Measurements from ENCODE around the gene HPSE.

HPSE gene

DNA sequence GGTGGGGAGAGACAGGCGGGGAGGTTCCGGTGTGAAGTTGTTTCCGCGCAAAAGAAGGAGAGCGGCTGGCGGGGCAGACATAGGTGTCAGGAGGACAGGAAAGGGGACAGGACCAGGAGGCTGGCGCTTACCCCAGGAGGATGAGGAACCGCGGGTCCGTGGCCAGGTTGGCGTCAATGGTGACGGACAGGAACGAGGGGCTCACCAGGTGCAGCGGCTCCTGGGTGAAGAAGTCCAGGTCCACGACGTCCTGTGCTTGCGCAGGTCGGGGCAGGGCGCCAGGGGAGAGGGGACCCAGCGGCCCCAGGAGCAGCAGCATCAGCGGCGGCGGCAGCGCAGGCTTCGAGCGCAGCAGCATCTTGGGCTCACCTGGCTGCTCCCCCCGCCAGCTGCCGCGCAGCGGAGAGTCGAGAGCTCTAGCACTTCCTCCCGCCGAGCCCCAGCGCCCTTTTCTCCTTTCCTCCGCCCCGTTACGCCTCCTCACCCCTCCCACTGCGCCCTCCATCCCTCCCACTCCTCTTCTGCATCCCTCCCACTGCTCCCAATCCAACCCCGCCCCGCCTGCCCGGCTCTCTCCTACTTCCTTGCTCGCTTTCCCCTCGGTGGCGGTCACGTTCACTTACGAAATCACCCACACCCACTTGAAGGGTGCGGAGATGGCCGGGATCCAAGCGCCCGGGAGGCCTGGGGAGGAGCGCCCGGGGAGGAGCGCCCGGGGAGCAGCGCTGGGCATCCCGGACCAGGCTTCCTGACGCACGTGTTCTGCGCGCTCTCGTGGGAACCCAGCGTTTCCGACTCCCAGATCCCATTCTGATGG, at the start of gene HPSE:
HPSE (minus strand) TSS at position 424 of the 817 bp plus-strand sequence; CDS start at position 358, 66 bp downstream.
- H3K27me3 ChIP-seq (ENCODE audit: control insufficient read depth, insufficient read depth, low read length), result peaks cover 8% of the 10 kb centered on the region

DNA sequence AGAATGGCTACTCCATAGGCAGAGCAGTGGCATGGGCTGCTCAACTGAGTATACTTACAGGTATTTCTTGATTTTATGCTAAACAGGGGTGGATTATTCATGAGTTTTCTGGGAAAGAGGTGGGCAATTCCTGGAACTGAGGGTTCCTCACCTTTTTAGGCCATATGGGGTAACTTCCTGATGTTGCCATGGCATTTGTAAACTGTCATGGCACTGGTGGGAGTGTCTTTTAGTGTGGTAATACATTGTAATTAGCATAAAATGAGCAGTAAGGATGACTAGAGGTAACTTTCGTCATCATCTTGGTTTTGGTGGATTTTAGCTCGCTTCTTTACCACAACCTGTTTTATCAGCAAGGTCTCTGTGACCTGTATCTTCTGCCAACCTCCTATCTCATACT, 48.2 kb upstream of the HPSE start:
- Histone ChIP-seq H3K36me3 (ENCODE audit: control insufficient read depth, insufficient read depth, low read length) (no peaks in the 10 kb centered on the region), H3K27me3 (ENCODE audit: control insufficient read depth, insufficient read depth, low read length) (no peaks in the 10 kb centered on the region), H3K4me1 (ENCODE audit: control insufficient read depth, insufficient read depth, low read length) (no peaks in the 10 kb centered on the region), H3K9me3 (ENCODE audit: control insufficient read depth, insufficient read depth, low read length) (no peaks in the 10 kb centered on the region), H3K27ac (ENCODE audit: low read length) (no peak overlapping the region), H3K4me3 (ENCODE audit: low read length) (no peak overlapping the region)
- no peak for DNase-seq (ENCODE audit: low read depth, low spot score)
- WGBS (ENCODE audit: insufficient coverage, insufficient read length), result no CpG with 5 or more reads among the region's 2 CpGs

More for the DNA sequence above, at the start of gene HPSE:
- Histone ChIP-seq H3K9me3 (ENCODE audit: control insufficient read depth, insufficient read depth, low read length) (no peaks in the 10 kb centered on the region), H3K36me3 (ENCODE audit: control insufficient read depth, insufficient read depth, low read length) (no peaks in the 10 kb centered on the region), H3K27ac (ENCODE audit: low read length) (no peak within 1 kb of the TSS), H3K4me3 (ENCODE audit: low read length) (peak within 1 kb of the TSS; percentile 81; the same call in 1 of the 2 replicates), H3K4me1 (ENCODE audit: control insufficient read depth, insufficient read depth, low read length) (peaks cover 2% of the 10 kb centered on the region; the same call in 1 of the 2 replicates)
- DNase-seq (ENCODE audit: low read depth, low spot score), result no peak
- no CpG with 5 or more reads among the region's 63 CpGs for WGBS (ENCODE audit: insufficient coverage, insufficient read length)

DNA sequence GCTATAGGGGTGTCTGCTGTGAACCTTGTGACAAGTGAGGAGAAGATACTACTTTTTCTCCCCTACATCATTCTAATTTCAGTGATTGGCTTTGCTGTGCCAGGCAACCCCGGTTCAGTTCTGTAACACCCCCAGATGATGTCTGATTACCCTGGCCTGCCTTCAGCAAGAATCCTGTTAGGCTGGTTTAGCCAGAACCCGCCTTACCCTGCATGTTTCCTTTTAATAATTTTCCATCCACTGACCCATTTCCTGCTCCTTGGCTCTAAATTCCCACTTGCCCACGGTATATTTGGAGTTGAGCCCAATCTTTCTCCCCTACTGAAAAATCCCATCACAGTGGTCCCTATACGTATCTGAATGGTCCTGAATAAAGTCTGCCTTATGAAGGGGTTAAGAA, 46.5 kb upstream of the HPSE start:
- no peak overlapping the region for H3K4me3 ChIP-seq (ENCODE audit: low read length)
- H3K9me3 ChIP-seq (ENCODE audit: control insufficient read depth, insufficient read depth, low read length), result no peaks in the 10 kb centered on the region
- H3K4me1 ChIP-seq (ENCODE audit: control insufficient read depth, insufficient read depth, low read length), result no peaks in the 10 kb centered on the region
- no peaks in the 10 kb centered on the region for H3K36me3 ChIP-seq (ENCODE audit: control insufficient read depth, insufficient read depth, low read length)
- H3K27ac ChIP-seq (ENCODE audit: low read length), result no peak overlapping the region
- H3K27me3 ChIP-seq (ENCODE audit: control insufficient read depth, insufficient read depth, low read length), result no peaks in the 10 kb centered on the region
- WGBS (ENCODE audit: insufficient coverage, insufficient read length), result no CpG with 5 or more reads among the region's 4 CpGs
- no peak for DNase-seq (ENCODE audit: low read depth, low spot score)

DNA sequence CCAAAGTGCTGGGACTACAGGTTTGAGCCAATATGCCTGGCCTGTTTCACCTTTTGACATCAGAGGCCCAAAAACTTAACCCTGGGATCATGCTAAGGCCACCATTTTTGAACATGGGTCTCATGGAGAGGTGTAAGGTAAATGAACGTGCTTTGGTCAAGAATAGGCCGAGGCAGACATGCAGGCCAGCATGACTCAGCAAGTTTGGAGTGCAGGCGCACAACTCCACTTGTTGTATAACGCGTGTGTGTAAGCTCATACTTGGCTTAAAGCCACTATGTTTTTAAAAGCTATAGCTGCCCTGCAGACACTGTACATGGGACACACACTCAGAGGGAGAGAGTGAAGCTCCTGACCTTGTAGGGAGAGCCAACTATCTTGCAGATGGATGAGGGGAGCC, 43.8 kb upstream of the HPSE start:
- DNase-seq (ENCODE audit: low read depth, low spot score), result no peak
- H3K27me3 ChIP-seq (ENCODE audit: control insufficient read depth, insufficient read depth, low read length), result no peaks in the 10 kb centered on the region
- H3K4me1 ChIP-seq (ENCODE audit: control insufficient read depth, insufficient read depth, low read length), result no peaks in the 10 kb centered on the region
- no CpG with 5 or more reads among the region's 5 CpGs for whole genome bisulfite sequencing (ENCODE audit: insufficient coverage, insufficient read length)
- no peaks in the 10 kb centered on the region for H3K36me3 ChIP-seq (ENCODE audit: control insufficient read depth, insufficient read depth, low read length)
- no peak overlapping the region for H3K4me3 ChIP-seq (ENCODE audit: low read length)
- H3K27ac ChIP-seq (ENCODE audit: low read length), result no peak overlapping the region
- H3K9me3 ChIP-seq (ENCODE audit: control insufficient read depth, insufficient read depth, low read length), result no peaks in the 10 kb centered on the region

DNA sequence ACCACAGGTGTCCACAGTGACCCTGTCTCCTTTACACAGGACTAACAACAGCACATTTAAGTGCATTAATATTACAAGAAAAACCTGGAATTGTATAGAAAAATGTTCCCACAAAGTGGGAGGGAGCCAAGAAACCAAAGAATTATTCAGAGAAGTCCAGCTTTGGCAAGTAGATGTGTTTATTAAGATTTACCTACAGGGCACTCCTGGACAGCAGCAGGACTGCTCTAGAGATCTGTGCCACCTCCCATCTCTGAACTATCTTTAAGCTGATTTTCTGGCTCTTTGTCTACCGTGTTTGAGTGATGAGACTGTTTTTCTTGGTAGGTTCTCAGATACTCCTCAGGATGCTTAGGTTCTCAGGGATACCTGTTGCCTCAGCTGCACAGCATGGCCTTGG, 38.3 kb upstream of the HPSE start:
- DNase-seq (ENCODE audit: low read depth, low spot score), result no peak
- Histone ChIP-seq H3K27me3 (ENCODE audit: control insufficient read depth, insufficient read depth, low read length) (no peaks in the 10 kb centered on the region), H3K36me3 (ENCODE audit: control insufficient read depth, insufficient read depth, low read length) (no peaks in the 10 kb centered on the region), H3K4me1 (ENCODE audit: control insufficient read depth, insufficient read depth, low read length) (no peaks in the 10 kb centered on the region), H3K27ac (ENCODE audit: low read length) (no peak overlapping the region), H3K9me3 (ENCODE audit: control insufficient read depth, insufficient read depth, low read length) (no peaks in the 10 kb centered on the region), H3K4me3 (ENCODE audit: low read length) (no peak overlapping the region)
- no CpG with 5 or more reads among the region's 1 CpG for WGBS (ENCODE audit: insufficient coverage, insufficient read length)

DNA sequence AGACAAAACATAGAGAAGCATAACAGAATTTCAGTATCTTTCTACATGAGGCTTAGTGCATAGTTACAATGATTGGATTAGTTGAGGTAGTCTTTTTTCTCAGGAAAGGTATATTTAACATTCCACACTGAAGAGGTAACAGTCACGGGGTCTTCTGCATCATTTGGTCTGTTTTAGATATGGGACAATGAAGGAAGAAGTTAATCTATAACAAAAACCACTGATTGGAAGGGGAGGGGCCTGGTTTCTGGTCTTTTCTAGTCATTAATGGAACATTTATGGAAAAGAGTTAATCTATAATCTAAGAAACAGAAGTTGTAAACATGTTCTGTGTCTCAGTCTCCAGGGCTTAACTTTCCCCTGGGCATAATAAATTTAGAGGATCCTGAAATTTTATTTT, 37.3 kb upstream of the HPSE start:
- H3K27ac ChIP-seq (ENCODE audit: low read length), result no peak overlapping the region
- H3K4me1 ChIP-seq (ENCODE audit: control insufficient read depth, insufficient read depth, low read length), result no peaks in the 10 kb centered on the region
- WGBS (ENCODE audit: insufficient coverage, insufficient read length), result no CpG with 5 or more reads among the region's 1 CpG
- no peak for DNase-seq (ENCODE audit: low read depth, low spot score)
- no peaks in the 10 kb centered on the region for H3K9me3 ChIP-seq (ENCODE audit: control insufficient read depth, insufficient read depth, low read length)
- H3K27me3 ChIP-seq (ENCODE audit: control insufficient read depth, insufficient read depth, low read length), result no peaks in the 10 kb centered on the region
- no peak overlapping the region for H3K4me3 ChIP-seq (ENCODE audit: low read length)
- no peaks in the 10 kb centered on the region for H3K36me3 ChIP-seq (ENCODE audit: control insufficient read depth, insufficient read depth, low read length)

DNA sequence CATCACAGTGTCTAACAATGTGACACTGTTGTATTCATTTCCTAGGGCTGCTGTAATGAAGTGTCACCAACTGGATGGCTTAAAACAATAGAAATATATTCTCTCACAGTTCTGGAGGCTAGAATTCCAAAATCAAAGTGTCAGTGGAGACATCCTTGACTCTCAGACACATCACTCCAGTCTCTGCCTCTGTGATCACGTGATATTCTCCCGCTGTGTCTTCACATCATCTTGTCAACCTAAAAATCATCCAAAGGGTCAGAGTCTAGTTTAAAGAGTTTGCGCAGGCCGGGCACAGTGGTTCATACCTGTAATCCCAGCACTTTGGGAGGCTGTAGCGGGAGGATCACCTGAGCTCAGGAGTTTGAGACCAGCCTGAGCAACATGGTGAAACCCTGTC, 36.6 kb upstream of the HPSE start:
- no peaks in the 10 kb centered on the region for H3K36me3 ChIP-seq (ENCODE audit: control insufficient read depth, insufficient read depth, low read length)
- H3K4me3 ChIP-seq (ENCODE audit: low read length), result no peak overlapping the region
- H3K27me3 ChIP-seq (ENCODE audit: control insufficient read depth, insufficient read depth, low read length), result no peaks in the 10 kb centered on the region
- no peak for DNase-seq (ENCODE audit: low read depth, low spot score)
- WGBS (ENCODE audit: insufficient coverage, insufficient read length), result no CpG with 5 or more reads among the region's 5 CpGs
- H3K27ac ChIP-seq (ENCODE audit: low read length), result no peak overlapping the region
- H3K9me3 ChIP-seq (ENCODE audit: control insufficient read depth, insufficient read depth, low read length), result no peaks in the 10 kb centered on the region
- no peaks in the 10 kb centered on the region for H3K4me1 ChIP-seq (ENCODE audit: control insufficient read depth, insufficient read depth, low read length)

DNA sequence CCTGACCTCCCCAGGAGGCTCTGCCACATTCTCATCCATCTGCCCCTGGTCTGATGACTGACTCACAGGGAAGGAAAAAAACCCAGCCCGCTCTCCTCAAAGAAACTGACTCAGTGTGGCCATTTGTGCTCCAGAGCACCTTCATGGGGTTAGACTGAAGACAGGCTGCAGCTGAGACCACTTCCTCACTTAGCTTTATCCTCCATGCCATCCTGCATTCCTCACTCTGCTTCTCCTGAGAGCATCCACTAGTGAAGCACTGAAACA, 35.9 kb upstream of the HPSE start:
- no peaks in the 10 kb centered on the region for H3K4me1 ChIP-seq (ENCODE audit: control insufficient read depth, insufficient read depth, low read length)
- H3K36me3 ChIP-seq (ENCODE audit: control insufficient read depth, insufficient read depth, low read length), result no peaks in the 10 kb centered on the region
- no peak overlapping the region for H3K4me3 ChIP-seq (ENCODE audit: low read length)
- no CpG with 5 or more reads among the region's 1 CpG for WGBS (ENCODE audit: insufficient coverage, insufficient read length)
- H3K9me3 ChIP-seq (ENCODE audit: control insufficient read depth, insufficient read depth, low read length), result no peaks in the 10 kb centered on the region
- no peak for DNase-seq (ENCODE audit: low read depth, low spot score)
- H3K27me3 ChIP-seq (ENCODE audit: control insufficient read depth, insufficient read depth, low read length), result no peaks in the 10 kb centered on the region
- no peak overlapping the region for H3K27ac ChIP-seq (ENCODE audit: low read length)

DNA sequence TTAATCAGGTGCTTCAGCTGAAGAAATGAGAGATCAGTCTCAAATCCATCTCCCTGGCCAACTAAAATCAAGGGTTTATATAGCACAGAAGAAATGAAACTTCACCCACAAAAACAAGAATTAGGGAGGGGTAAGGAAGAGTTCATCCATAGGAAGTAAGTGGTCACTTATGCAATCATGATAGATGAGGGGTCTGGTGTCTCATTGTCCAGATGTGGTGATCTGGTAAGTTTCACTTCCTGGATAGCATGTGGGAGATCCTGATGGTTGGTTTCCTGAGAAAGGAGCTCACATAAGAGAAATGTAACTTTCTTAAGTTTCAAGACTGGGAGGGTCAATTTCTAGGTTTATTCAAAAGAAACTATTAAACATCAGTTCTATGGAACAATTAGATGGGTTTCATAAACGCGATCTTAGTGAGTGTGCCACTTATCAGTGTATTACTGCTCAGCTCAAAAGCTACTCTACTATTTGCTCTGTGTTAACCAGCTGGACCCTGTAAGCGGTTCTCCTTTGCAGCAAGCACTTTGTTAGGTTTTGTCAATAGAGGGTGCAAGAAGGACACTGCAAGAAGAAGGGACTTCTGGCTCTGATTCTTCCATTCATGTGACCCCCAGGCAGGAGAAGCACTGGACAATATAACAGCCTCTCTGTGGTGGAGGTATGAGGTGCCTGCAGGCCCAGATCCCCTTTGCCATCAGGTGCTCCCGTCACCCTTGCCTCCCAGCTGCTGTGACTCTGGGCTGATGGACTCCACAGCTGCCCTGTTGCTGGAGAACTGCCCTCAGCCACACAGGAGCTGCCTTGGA, 35.4 kb upstream of the HPSE start:
- no peaks in the 10 kb centered on the region for H3K4me1 ChIP-seq (ENCODE audit: control insufficient read depth, insufficient read depth, low read length)
- H3K27me3 ChIP-seq (ENCODE audit: control insufficient read depth, insufficient read depth, low read length), result no peaks in the 10 kb centered on the region
- DNase-seq (ENCODE audit: low read depth, low spot score), result no peak
- WGBS (ENCODE audit: insufficient coverage, insufficient read length), result no CpG with 5 or more reads among the region's 4 CpGs
- H3K9me3 ChIP-seq (ENCODE audit: control insufficient read depth, insufficient read depth, low read length), result no peaks in the 10 kb centered on the region
- no peak overlapping the region for H3K27ac ChIP-seq (ENCODE audit: low read length)
- H3K4me3 ChIP-seq (ENCODE audit: low read length), result no peak overlapping the region
- H3K36me3 ChIP-seq (ENCODE audit: control insufficient read depth, insufficient read depth, low read length), result no peaks in the 10 kb centered on the region

DNA sequence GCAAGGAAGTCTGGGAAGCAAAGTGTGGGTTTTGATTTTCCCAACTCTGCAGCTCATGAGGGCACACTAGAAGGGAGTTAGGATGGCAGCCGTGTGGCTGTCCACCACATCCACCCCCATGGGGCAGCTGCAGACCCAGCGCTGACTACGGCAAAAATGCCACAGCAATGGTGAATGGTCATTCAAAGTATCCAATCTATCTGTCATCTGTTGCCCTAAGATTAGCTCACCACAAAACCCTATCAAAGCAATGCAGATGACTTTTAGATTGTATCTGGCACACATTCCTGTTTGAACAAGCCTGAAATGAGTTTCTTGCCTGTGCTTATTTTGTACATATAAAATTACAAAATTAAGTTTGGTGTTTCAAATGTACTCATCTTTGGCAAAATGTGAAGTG, 29.7 kb upstream of the HPSE start:
- H3K36me3 ChIP-seq (ENCODE audit: control insufficient read depth, insufficient read depth, low read length), result no peaks in the 10 kb centered on the region
- no peak overlapping the region for H3K4me3 ChIP-seq (ENCODE audit: low read length)
- H3K9me3 ChIP-seq (ENCODE audit: control insufficient read depth, insufficient read depth, low read length), result no peaks in the 10 kb centered on the region
- no peaks in the 10 kb centered on the region for H3K27me3 ChIP-seq (ENCODE audit: control insufficient read depth, insufficient read depth, low read length)
- DNase-seq (ENCODE audit: low read depth, low spot score), result no peak
- no CpG with 5 or more reads among the region's 3 CpGs for WGBS (ENCODE audit: insufficient coverage, insufficient read length)
- H3K4me1 ChIP-seq (ENCODE audit: control insufficient read depth, insufficient read depth, low read length), result peaks cover 2% of the 10 kb centered on the region; the same call in 1 of the 2 replicates
- no peak overlapping the region for H3K27ac ChIP-seq (ENCODE audit: low read length)
